HL-60 (cell line): Measurements from ENCODE around the gene ATL1.

Experiments used
- DNase-seq, 2 experiments: peaks; one replicate each; pipeline ENCODE4 v3.0.0-alpha.2; 2010 to 2020; ENCODE audit warnings: low read depth in 1 of 2, low spot score in 1 of 2
- H3K27ac ChIP-seq: fragments of 250-450 bp; sonication (Bioruptor Pico); replicated peaks from 2 replicates; pipeline ENCODE4 v1.5.1; 2020; ENCODE audit warnings: mild to moderate bottlenecking, moderate library complexity
- H3K27me3 ChIP-seq: fragments of 250-450 bp; sonication (Bioruptor Pico); 2 replicates; pipeline ENCODE4 v1.5.1; 2021; ENCODE audit warnings: mild to moderate bottlenecking, moderate library complexity; ENCODE audit not compliant: insufficient read depth, poor library complexity, severe bottlenecking
- H3K4me3 ChIP-seq: replicated peaks from 2 replicates; pipeline ENCODE4 v1.5.1; 2011; ENCODE audit warnings: mild to moderate bottlenecking, control low read depth, low read length; ENCODE audit not compliant: insufficient read depth
- CTCF ChIP-seq: IDR thresholded peaks from one replicate; pipeline ENCODE4 v1.5.1; 2011; ENCODE audit warnings: low read length, control low read depth, inconsistent platforms; ENCODE audit not compliant: insufficient read depth
- GABPA ChIP-seq: IDR thresholded peaks from 2 replicates; pipeline ENCODE4 v1.6.1; 2012; ENCODE audit warnings: low read depth
- POLR2AphosphoS5 ChIP-seq: IDR thresholded peaks from 2 replicates; pipeline ENCODE4 v1.6.1; 2012; ENCODE audit warnings: low read depth
- REST ChIP-seq: IDR thresholded peaks from 2 replicates; pipeline ENCODE4 v1.6.1; 2012; ENCODE audit warnings: low read depth; ENCODE audit not compliant: insufficient replicate concordance
- SPI1 ChIP-seq: IDR thresholded peaks from 2 replicates; pipeline ENCODE4 v1.6.1; 2012; ENCODE audit warnings: low read depth, mild to moderate bottlenecking, borderline replicate concordance
- long read RNA-seq: library from polyadenylated mRNA; unstranded; transcript quantifications from one replicate; pipeline ENCODE4 v2.0.0, GENCODE V29; 2020

The ATL1 gene
- long read RNA-seq, partial matches to known transcripts, result 0 of 2 reads
- long read RNA-seq, other reads (novel, unspliced or antisense), result 1 of 2 reads

- H3K27ac ChIP-seq, result no peak within 1 kb of the TSS
- TF ChIP-seq GABPA, result no peak
- peak; percentile 95 for TF ChIP-seq REST
- no peak for TF ChIP-seq SPI1
- no peak for TF ChIP-seq POLR2AphosphoS5
- DNase-seq, result peak; percentile 35 to 53
Observed at GRCh38 chr14:50559990-50560930, at the start of gene ATL1. Gene ATL1, plus strand, starts transcription at chr14:50560145. Its CDS starts 121 bp downstream, at chr14:50560266.

GRCh38 chr14:50510157-50510556 lies 49.8 kb upstream of the ATL1 start:
- TF ChIP-seq GABPA, result no peak
- no peak for TF ChIP-seq CTCF
- TF ChIP-seq SPI1, result no peak
- TF ChIP-seq POLR2AphosphoS5, result no peak
- TF ChIP-seq REST, result no peak
- H3K27ac ChIP-seq, result no peak overlapping the region
- H3K4me3 ChIP-seq, result no peak overlapping the region
- no peak for DNase-seq
- no peaks in the 10 kb centered on the region for H3K27me3 ChIP-seq

More at GRCh38 chr14:50559990-50560930, at the start of gene ATL1:
- Histone ChIP-seq H3K4me3 (peak within 1 kb of the TSS; percentile 71), H3K27me3 (peaks cover 19% of the 10 kb centered on the region)

GRCh38 chr14:50512463-50512862 lies 47.5 kb upstream of the ATL1 start:
- TF ChIP-seq CTCF, result no peak
- Histone ChIP-seq H3K27me3 (no peaks in the 10 kb centered on the region), H3K27ac (no peak overlapping the region), H3K4me3 (no peak overlapping the region)
- no peak for DNase-seq

- Histone ChIP-seq H3K4me3 (no peak overlapping the region), H3K27me3 (no peaks in the 10 kb centered on the region), H3K27ac (no peak overlapping the region)
- no peak for TF ChIP-seq GABPA
- TF ChIP-seq CTCF, result no peak
- no peak for TF ChIP-seq SPI1
- no peak for TF ChIP-seq REST
- no peak for TF ChIP-seq POLR2AphosphoS5
- DNase-seq, result no peak
Observed at GRCh38 chr14:50516091-50516490, 43.9 kb upstream of the ATL1 start.
